ENCODE data around the gene SCRN1. TPM values are rescaled to one million over a fixed set of nuclear protein-coding genes. Genes with fewer than 3 reads are reported as not detected.
"Not testable (repeated sequence)": the region's sequence is repeated elsewhere in the genome, so short reads cannot be mapped to it uniquely, and the experiment has no call there.

Gene SCRN1
- total RNA-seq, 2 experiments from 2014 or later: 1.6 to 2.1 TPM

DNA sequence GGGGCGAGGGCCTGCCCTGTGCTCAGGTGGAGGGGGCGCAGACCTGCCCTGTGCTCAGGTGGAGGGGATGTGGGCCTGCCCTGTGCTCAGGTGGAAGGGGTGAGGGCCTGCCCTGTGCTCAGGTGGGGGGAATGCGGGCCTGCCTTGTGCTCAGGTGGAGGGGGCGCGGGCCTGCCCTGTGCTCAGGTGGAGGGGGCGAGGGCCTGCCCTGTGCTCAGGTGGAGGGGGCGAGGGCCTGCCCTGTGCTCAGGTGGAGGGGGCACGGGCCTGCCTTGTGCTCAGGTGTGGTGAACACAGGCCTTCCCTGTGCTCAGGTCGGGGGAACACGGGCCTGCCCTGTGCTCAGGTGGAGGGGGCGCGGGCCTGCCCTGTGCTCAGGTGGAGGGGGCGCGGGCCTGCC, 98.8 kb downstream of the SCRN1 start:
- H3K9me3 Mint-ChIP-seq; H3K27ac Mint-ChIP-seq; intact Hi-C loops (cut with micrococcal nuclease); CTCF ChIA-PET; H3K4me3 Mint-ChIP-seq; H3K4me1 Mint-ChIP-seq (ENCODE audit: low read depth); POLR2A ChIA-PET; H3K27me3 Mint-ChIP-seq; H3K36me3 Mint-ChIP-seq; DNase-seq: not testable (repeated sequence)

DNA sequence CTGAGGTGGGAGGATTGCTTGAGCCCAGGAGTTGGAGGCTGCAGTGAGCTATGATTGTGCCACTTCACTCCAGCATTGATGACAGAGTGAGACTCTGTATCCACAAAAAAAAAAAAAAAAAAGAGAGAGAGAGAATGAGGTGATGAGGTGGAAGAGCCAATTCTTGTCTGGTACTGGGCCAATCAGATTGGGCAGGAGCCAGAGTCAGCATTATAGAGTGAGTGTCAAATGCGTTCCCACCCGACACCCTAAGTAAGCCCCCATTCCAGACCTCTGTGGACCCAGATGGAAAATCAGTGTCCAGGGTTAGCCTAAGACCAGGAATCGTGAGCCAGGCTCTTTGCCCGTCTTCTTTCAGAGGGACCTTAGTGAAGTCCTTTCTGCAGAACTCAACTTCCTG, 99.3 kb downstream of the SCRN1 start:
- intact Hi-C loops (cut with micrococcal nuclease): no loop called here
- ChIA-PET POLR2A (no interaction called here), CTCF (no interaction called here)
- no peaks in the 10 kb centered on the region for H3K4me1 Mint-ChIP-seq (ENCODE audit: low read depth)
- no peak overlapping the region for H3K27ac Mint-ChIP-seq
- DNase-seq: no peak
- no peaks in the 10 kb centered on the region for H3K9me3 Mint-ChIP-seq
- no peak overlapping the region for H3K4me3 Mint-ChIP-seq
- no peaks in the 10 kb centered on the region for H3K36me3 Mint-ChIP-seq
- peaks cover under 1% of the 10 kb centered on the region for H3K27me3 Mint-ChIP-seq

GRCh38 chr7:29889288-29889687, 100.3 kb downstream of the SCRN1 start:
- intact Hi-C loops (cut with micrococcal nuclease): no loop called here
- Mint-ChIP-seq H3K4me3 (no peak overlapping the region), H3K36me3 (no peaks in the 10 kb centered on the region), H3K9me3 (no peaks in the 10 kb centered on the region), H3K27ac (no peak overlapping the region), H3K4me1 (ENCODE audit: low read depth) (no peaks in the 10 kb centered on the region), H3K27me3 (peaks cover 4% of the 10 kb centered on the region)
- ChIA-PET POLR2A (interaction anchor here (0.5 kb wide), 1 partner anchor 96 kb away, joined by 3 read pairs; no protein-coding TSS in a partner anchor), CTCF (no interaction called here)
- no peak for DNase-seq

- peaks cover 7% of the 10 kb centered on the region for H3K27me3 Mint-ChIP-seq
- no peak for DNase-seq
- ChIA-PET CTCF (no interaction called here), POLR2A (no interaction called here)
- no peaks in the 10 kb centered on the region for H3K9me3 Mint-ChIP-seq
- intact Hi-C loops (cut with micrococcal nuclease): no loop called here
- H3K27ac Mint-ChIP-seq: no peak overlapping the region
- no peaks in the 10 kb centered on the region for H3K36me3 Mint-ChIP-seq
- H3K4me3 Mint-ChIP-seq: no peak overlapping the region
- peaks cover 3% of the 10 kb centered on the region for H3K4me1 Mint-ChIP-seq (ENCODE audit: low read depth)
Observed at GRCh38 chr7:29888006-29888405, 101.6 kb downstream of the SCRN1 start.

- Mint-ChIP-seq H3K36me3 (no peaks in the 10 kb centered on the region), H3K27me3 (peaks cover 10% of the 10 kb centered on the region), H3K4me3 (no peak overlapping the region), H3K9me3 (no peaks in the 10 kb centered on the region), H3K4me1 (ENCODE audit: low read depth) (peaks cover 6% of the 10 kb centered on the region), H3K27ac (no peak overlapping the region)
- no peak for DNase-seq
- intact Hi-C loops (cut with micrococcal nuclease): no loop called here
- POLR2A ChIA-PET: no interaction called here
- CTCF ChIA-PET: no interaction called here
Observed at GRCh38 chr7:29886827-29887226, 102.8 kb downstream of the SCRN1 start.

DNA sequence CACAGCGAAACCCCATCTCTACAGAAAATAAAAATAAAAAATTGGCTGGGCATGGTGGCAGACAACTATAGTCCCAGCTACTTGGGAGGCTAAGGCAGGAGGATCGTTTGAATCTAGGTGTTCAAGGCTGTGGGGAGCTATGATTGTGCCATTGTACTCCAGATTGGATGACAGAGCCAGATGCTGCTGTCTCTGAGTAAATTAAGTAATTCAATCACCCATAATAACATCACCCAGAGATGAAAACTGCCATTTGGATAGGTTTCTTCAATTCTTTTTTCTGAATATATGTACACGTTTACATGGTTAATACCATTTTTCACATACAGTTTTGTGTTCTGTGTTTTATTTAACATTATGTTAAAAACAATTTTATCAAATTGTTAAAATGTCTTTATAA, 104.0 kb downstream of the SCRN1 start:
- no peaks in the 10 kb centered on the region for H3K9me3 Mint-ChIP-seq
- intact Hi-C loops (cut with micrococcal nuclease): no loop called here
- H3K4me1 Mint-ChIP-seq (ENCODE audit: low read depth): peaks cover 6% of the 10 kb centered on the region
- no peak overlapping the region for H3K4me3 Mint-ChIP-seq
- no peak overlapping the region for H3K27ac Mint-ChIP-seq
- peaks cover 10% of the 10 kb centered on the region for H3K27me3 Mint-ChIP-seq
- ChIA-PET CTCF (no interaction called here), POLR2A (no interaction called here)
- no peaks in the 10 kb centered on the region for H3K36me3 Mint-ChIP-seq
- DNase-seq: no peak

DNA sequence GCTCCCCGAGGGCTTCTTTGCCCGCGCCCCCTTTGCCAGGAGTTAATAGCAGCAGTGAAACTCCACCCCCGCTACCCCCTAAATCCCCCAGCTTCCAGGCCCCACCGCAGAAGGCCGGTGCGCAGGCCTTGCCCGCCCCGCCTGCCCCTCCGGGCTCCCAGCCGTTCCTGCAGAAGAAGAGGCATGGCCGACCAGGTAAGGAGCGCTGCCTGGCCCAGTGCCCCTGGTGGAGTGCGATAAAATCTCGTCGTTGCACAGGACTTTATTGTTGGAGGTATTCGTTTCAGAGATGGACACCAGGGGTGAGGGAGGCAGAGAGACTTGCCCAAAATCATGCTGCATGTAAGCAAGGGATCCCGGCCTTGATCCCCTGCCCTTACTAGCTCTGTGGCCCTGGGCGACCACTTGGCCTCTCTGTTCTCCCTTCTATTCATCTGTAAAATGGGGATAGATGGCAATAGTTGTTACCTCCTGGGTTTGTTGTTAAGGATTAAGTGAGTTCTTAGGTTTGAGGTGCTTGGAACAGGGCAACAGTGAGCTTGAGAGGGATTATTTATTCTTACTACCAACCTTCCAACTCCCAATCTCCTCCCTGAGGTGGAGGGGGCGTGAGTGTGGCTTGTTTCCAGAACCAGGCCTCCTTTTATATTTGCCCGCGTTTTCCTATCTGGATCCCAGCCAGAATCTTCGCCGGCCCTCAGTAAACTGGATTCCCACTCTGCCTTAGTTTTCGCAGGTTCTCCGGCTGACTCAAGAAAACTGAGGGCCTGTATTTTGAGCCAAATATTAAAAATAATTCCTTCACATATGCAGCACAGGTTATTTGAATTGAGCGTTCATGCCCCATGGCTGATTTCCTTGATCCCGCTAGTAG, 105.0 kb downstream of the SCRN1 start:
- H3K4me1 Mint-ChIP-seq (ENCODE audit: low read depth): peaks cover 6% of the 10 kb centered on the region
- peaks cover 10% of the 10 kb centered on the region for H3K27me3 Mint-ChIP-seq
- H3K36me3 Mint-ChIP-seq: no peaks in the 10 kb centered on the region
- H3K27ac Mint-ChIP-seq: no peak overlapping the region
- CTCF ChIA-PET: interaction anchor here (1.4 kb wide), 1 partner anchor 37 kb away, joined by 5 read pairs; no protein-coding TSS in a partner anchor
- H3K9me3 Mint-ChIP-seq: no peaks in the 10 kb centered on the region
- H3K4me3 Mint-ChIP-seq: no peak overlapping the region
- intact Hi-C loops (cut with micrococcal nuclease): no loop called here
- DNase-seq: no peak
- POLR2A ChIA-PET: no interaction called here

DNA sequence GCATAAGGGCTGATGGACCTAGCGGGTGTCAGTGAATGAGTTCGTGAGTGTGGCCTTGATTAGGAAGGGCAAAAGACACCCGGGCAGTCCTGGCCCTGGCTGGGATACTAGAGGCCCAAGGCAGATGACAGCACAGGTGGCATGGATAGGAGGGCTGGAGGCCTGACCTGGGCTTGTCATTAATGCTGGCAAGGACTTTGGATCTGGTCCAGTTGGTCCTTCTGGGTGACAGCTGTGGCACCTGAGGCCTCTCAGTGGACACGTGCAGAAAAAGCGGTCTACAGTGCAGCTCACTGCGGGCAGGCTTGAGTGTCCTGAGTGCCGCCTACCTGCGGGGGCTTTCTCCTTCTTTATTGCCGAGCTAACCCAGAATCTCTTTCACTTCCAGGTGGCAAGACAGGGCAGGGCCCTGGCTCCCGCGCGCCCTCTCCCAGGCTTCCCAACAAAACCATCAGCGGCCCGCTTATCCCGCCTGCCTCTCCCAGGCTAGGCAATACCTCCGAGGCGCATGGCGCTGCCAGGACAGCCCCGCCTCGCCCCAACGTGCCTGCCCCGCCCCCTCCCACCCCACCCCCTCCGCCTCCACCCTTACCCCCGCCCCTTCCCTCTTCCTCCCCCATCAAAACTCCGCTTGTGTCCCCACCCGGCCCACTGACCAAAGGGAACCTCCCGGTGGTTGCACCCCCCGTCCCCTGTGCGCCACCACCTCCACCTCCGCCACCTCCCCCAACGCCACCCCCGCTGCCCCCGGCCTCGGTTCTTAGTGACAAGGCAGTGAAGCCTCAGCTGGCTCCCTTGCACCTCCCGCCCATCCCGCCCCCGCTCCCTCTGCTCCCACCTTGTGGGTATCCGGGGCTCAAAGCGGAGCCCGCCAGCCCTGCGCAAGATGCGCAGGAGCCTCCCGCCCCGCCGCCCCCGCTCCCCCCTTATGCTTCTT, 105.9 kb downstream of the SCRN1 start:
- Mint-ChIP-seq H3K9me3 (no peaks in the 10 kb centered on the region), H3K4me3 (no peak overlapping the region), H3K36me3 (no peaks in the 10 kb centered on the region), H3K27me3 (peaks cover 12% of the 10 kb centered on the region), H3K4me1 (ENCODE audit: low read depth) (peaks cover 6% of the 10 kb centered on the region), H3K27ac (no peak overlapping the region)
- ChIA-PET POLR2A (no interaction called here), CTCF (interaction anchor here (1.4 kb wide), 1 partner anchor 37 kb away, joined by 5 read pairs; no protein-coding TSS in a partner anchor)
- no peak for DNase-seq
- intact Hi-C loops (cut with micrococcal nuclease): no loop called here

GRCh38 chr7:29882481-29882880, 107.1 kb downstream of the SCRN1 start:
- Mint-ChIP-seq H3K4me3 (no peak overlapping the region), H3K4me1 (ENCODE audit: low read depth) (peaks cover 6% of the 10 kb centered on the region), H3K27me3 (peaks cover 14% of the 10 kb centered on the region), H3K36me3 (no peaks in the 10 kb centered on the region), H3K27ac (no peak overlapping the region), H3K9me3 (no peaks in the 10 kb centered on the region)
- no peak for DNase-seq
- ChIA-PET CTCF (no interaction called here), POLR2A (no interaction called here)
- intact Hi-C loops (cut with micrococcal nuclease): no loop called here

GRCh38 chr7:29881724-29882123, 107.9 kb downstream of the SCRN1 start:
- ChIA-PET POLR2A (no interaction called here), CTCF (interaction anchor here (0.7 kb wide), 1 partner anchor 77 kb away, joined by 3 read pairs; no protein-coding TSS in a partner anchor)
- intact Hi-C loops (cut with micrococcal nuclease): no loop called here

GRCh38 chr7:29879609-29880008, 110.0 kb downstream of the SCRN1 start:
- no peak for DNase-seq
- H3K9me3 Mint-ChIP-seq: no peaks in the 10 kb centered on the region
- H3K4me1 Mint-ChIP-seq (ENCODE audit: low read depth): peaks cover 6% of the 10 kb centered on the region
- H3K36me3 Mint-ChIP-seq: no peaks in the 10 kb centered on the region
- CTCF ChIA-PET: interaction anchor here (1.6 to 4.2 kb wide), 2 partner anchors 42 to 195 kb away, joined by 4 to 23 read pairs; no protein-coding TSS in a partner anchor
- POLR2A ChIA-PET: no interaction called here
- H3K27me3 Mint-ChIP-seq: peaks cover 13% of the 10 kb centered on the region
- intact Hi-C loops (cut with micrococcal nuclease): no loop called here
- no peak overlapping the region for H3K27ac Mint-ChIP-seq
- H3K4me3 Mint-ChIP-seq: no peak overlapping the region

More at GRCh38 chr7:29881724-29882123, 107.9 kb downstream of the SCRN1 start:
- Mint-ChIP-seq H3K27ac (no peak overlapping the region), H3K4me3 (no peak overlapping the region), H3K9me3 (no peaks in the 10 kb centered on the region), H3K4me1 (ENCODE audit: low read depth) (peaks cover 6% of the 10 kb centered on the region), H3K36me3 (no peaks in the 10 kb centered on the region), H3K27me3 (peaks cover 14% of the 10 kb centered on the region)
- DNase-seq: no peak

DNA sequence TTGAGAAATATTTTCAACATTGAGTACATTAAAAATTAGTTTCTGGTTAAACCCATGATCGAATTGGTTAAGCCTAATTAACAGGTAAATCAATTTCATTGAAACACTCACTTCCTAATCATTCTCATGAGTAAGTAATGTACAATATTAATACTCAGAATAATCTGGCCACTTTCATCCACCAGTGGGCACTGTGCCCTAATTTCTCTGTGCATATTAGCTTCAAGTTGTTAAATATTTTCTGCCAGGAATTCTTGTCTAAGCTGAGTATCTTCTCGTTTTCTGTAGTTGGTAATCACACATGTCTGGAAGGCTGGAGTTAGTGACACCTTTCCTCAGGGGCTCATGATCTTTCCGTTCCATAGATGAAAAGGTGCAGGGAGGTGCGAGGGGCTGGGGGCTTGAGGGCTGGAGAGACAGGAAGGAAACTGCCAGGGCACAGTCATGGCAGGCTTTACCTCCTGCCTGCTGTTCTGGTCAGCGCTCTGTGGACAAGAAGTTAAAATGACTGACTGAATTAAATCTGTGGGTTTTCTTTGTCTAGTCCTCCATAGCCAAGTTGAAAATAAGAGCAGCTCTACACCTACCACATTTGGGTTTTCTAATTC, 111.4 kb downstream of the SCRN1 start:
- ChIA-PET POLR2A (no interaction called here), CTCF (interaction anchor here (0.6 to 4.2 kb wide), 4 partner anchors 10 to 197 kb away, joined by 3 to 23 read pairs (median 4); no protein-coding TSS in a partner anchor)
- H3K9me3 Mint-ChIP-seq: no peaks in the 10 kb centered on the region
- peak; percentile 16 for DNase-seq
- H3K27me3 Mint-ChIP-seq: peaks cover 11% of the 10 kb centered on the region
- intact Hi-C loops (cut with micrococcal nuclease): loop anchor here (1.0 kb wide), 1 partner anchor 184 kb away; no protein-coding TSS in a partner anchor
- no peaks in the 10 kb centered on the region for H3K36me3 Mint-ChIP-seq
- peaks cover 5% of the 10 kb centered on the region for H3K4me1 Mint-ChIP-seq (ENCODE audit: low read depth)
- no peak overlapping the region for H3K27ac Mint-ChIP-seq
- no peak overlapping the region for H3K4me3 Mint-ChIP-seq
